ENCODE data around the gene WFIKKN2.

- TF ChIP-seq GATA3 (IDR thresholded peaks at IDR 0.05; ENCODE audit: low read depth, low read length) (no peak), GATA2 (IDR thresholded peaks at IDR 0.05; ENCODE audit: low read depth, low read length) (no peak)
Observed at GRCh38 chr17:50830994-50831393, 4.4 kb upstream of the WFIKKN2 start.

Data from SH-SY5Y (cell line).